ENCODE data around the gene NGLY1.

The NGLY1 gene

GRCh38 chr3:25820816-25821486 is 37.7 kb upstream of the NGLY1 start:
- no peak overlapping the region for H3K4me3 ChIP-seq (ENCODE audit: low read depth, low read length)
- no peak for TF ChIP-seq CTCF (IDR thresholded peaks at IDR 0.05; ENCODE audit: borderline replicate concordance, insufficient read depth, low read depth, low read length)

GRCh38 chr3:25820366-25820765 is 37.1 kb upstream of the NGLY1 start:
- no peak for TF ChIP-seq CTCF (IDR thresholded peaks at IDR 0.05; ENCODE audit: borderline replicate concordance, insufficient read depth, low read depth, low read length)
- H3K4me3 ChIP-seq (ENCODE audit: low read depth, low read length) = no peak overlapping the region

- H3K4me3 ChIP-seq (ENCODE audit: low read depth, low read length) = no peak overlapping the region
- no peak for TF ChIP-seq CTCF (IDR thresholded peaks at IDR 0.05; ENCODE audit: borderline replicate concordance, insufficient read depth, low read depth, low read length)
Measured at GRCh38 chr3:25818335-25818734, 35.1 kb upstream of the NGLY1 start.

GRCh38 chr3:25817638-25818037 is 34.4 kb upstream of the NGLY1 start:
- no peak overlapping the region for H3K4me3 ChIP-seq (ENCODE audit: low read depth, low read length)
- no peak for TF ChIP-seq CTCF (IDR thresholded peaks at IDR 0.05; ENCODE audit: borderline replicate concordance, insufficient read depth, low read depth, low read length)

GRCh38 chr3:25817107-25817506 is 33.9 kb upstream of the NGLY1 start:
- no peak for TF ChIP-seq CTCF (IDR thresholded peaks at IDR 0.05; ENCODE audit: borderline replicate concordance, insufficient read depth, low read depth, low read length)
- no peak overlapping the region for H3K4me3 ChIP-seq (ENCODE audit: low read depth, low read length)

DNA sequence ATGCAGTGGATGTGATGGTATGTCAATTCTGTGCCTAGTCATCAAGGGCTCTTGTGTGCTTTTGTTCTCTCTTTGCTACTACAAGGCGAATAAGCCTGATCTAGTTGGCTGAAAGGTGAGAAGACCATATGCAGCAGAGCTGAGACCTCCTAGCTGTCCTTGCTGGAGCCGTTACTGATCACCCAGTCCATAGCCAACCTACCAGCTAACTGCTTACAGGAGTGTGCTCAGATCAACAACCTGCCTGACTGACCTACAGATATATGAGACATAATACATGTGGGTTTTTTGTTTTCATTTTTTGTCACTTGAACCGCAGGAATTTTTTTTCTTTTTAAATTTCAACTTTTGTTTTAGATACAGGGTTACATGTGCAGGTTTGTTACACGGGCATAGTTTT is 29.4 kb upstream of the NGLY1 start:
- H3K4me3 ChIP-seq (ENCODE audit: low read depth, low read length) = no peak overlapping the region
- TF ChIP-seq CTCF (IDR thresholded peaks at IDR 0.05; ENCODE audit: borderline replicate concordance, insufficient read depth, low read depth, low read length) = no peak

DNA sequence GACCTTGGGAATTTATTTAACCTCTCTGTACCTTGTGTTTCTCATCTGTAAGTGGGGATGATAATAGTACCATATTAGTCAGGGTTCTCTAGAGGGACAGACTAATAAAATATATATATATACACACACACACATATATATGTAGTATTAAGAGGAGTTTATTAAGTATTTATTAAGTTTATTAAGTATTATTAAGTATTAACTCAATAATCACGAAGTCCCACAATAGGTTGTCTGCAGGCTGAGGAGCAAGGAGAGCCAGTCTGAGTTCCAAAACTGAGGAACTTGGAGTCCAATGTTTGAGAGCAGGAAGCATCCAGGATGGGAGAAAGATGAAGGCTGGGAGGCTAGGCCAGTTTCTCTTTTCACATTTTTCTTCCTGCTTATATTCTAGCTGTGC is 21.4 kb upstream of the NGLY1 start:
- TF ChIP-seq CTCF (IDR thresholded peaks at IDR 0.05; ENCODE audit: borderline replicate concordance, insufficient read depth, low read depth, low read length) = no peak
- no peak overlapping the region for H3K4me3 ChIP-seq (ENCODE audit: low read depth, low read length)
